GM19452 (cell line): ENCODE measurements around the gene CDC14C.
"Not testable (repeated sequence)": the region's sequence is repeated elsewhere in the genome, so short reads cannot be mapped to it uniquely, and the experiment has no call there.

Experiments
- ATAC-seq: cut with Tn5 transposase; IDR thresholded peaks from one replicate; pipeline ENCODE4 v1.9.1; 2021; ENCODE audit not compliant: unreplicated experiment

Gene CDC14C

DNA sequence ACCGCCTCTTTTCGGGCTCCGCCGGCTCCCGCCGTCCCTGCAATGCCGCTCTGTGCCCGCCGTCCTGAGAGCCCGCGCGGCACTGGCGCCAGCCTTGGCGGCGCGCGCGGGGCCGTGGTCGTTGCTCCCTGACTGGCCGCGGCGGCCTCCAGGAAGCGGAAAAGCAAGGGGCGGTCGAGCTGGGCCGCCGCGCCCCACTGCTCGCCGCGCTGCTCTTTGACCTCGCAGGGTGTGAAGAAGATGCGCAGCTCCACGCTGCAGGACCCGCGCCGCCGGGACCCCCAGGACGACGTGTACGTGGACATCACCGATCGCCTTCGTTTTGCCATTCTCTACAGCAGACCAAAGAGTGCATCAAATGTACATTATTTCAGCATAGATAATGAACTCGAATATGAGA, at the start of gene CDC14C:
CDC14C (plus strand) TSS at position 115 of the 400 bp plus-strand sequence; CDS start at position 241, 126 bp downstream.
- ATAC-seq: no peak

DNA sequence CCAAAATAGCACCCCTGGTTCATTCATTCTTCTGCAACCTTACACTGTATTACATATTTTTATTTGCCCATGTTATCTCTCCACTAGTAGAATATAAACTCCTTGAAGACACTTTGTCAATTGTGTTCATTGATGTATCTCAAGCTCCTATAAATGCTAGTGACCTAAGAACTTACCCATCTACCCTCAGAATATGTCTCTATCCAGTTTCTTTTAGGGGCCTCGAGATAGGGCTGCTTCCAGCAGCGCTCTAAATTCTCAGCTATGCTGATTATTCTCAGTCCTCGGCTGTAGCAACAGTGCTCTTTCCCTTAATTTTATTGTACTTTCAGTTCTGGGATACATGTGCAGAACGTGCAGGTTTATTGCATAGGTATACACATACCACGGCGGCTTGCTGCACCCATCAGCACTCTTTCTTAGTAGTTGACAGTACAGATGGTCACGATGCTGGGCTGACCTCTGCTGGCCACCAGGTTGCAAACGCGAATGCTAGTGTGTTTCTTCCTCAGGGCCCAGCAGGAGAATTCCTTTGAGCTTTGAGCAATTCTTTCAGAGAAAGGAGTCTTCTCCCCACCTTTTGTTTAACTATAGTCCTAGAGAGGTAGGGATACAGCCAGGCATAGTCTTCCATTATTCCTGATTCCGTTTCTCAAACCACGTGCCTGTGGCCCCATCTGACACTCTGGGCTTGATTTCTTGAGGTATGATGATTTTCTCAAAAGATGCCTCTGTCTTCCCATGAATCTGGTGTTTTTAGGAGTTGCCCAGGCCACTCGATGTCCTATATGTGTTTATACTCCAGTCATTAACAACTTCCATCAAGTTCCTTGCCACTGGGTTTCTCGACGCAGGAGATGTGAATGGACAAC, 49.1 kb upstream of the CDC14C start:
- ATAC-seq: no peak

DNA sequence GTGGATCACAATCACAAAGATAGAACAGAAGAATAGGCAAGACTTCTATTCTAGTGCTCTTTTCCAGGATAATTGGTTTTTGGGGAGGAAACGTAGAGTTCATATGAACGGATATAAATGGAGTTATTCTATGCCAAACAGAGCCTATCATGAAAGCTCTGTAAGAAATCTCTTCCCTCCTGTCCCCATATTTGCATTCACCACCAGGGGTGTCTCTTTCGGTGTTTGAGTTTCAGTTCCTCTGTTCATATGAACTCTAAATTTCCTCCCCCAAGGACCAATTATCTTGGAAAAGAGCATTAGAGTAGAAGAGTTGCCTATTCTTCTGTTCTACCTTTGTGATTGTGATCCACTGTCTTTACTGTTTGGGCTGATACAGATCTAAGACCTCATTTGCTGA, 48.3 kb upstream of the CDC14C start:
- ATAC-seq: no peak

DNA sequence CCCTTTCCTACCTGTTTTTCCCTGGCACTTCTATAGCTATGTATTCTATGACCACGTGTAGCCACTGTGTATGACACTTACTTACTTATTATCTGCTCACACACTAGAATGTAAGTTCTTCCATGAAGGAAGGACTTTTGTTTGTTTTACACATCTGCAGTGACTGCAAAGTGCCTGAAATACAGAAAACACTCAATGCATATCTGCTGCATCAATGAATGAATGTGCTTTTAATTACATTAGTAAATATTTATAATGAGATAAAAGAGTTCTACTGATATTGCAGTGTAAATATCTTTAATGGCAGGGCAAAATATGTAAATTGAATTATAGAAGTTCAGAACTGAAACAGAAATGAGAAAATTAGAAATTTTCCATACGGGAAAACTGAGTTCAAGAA, 43.5 kb upstream of the CDC14C start:
- ATAC-seq: no peak

DNA sequence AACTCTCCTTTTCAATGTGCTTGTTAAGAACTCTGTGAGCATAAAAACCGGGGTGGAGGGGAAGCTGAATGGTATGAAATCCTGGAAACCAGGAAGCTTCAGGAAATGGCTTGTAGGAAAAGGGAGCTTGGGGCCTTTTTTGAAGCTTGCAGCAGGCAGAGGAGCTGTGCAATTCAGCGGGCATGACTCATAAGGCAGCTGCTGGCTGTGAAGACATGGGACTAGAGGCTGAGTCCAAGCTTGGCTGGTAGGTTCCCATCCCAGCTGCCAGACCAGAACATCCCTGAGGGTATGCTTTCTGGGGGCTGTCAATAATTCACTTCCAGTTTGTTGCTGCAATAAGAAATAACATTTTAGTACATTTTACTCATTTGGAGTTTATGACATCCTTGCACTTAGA, 36.8 kb upstream of the CDC14C start:
- ATAC-seq: no peak

DNA sequence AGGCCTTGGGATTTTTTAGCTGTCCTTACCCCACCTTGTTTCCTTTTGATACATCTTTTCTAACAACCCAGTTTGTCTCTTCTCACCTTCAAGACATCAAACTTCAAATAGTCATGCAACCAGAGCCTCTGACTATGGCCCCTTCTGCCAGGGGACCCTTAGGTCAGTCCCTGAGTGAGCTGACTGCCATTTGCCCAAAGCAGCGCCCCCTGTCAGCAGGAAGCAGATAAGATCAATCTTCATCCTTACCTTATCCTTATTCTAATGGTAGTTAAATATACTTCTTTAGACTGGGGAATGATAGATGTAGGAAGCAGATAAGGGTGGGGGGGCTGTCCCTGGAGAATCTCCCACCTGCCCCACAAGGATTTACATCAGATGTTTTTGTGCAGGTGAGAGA, 29.8 kb upstream of the CDC14C start:
- no peak for ATAC-seq

DNA sequence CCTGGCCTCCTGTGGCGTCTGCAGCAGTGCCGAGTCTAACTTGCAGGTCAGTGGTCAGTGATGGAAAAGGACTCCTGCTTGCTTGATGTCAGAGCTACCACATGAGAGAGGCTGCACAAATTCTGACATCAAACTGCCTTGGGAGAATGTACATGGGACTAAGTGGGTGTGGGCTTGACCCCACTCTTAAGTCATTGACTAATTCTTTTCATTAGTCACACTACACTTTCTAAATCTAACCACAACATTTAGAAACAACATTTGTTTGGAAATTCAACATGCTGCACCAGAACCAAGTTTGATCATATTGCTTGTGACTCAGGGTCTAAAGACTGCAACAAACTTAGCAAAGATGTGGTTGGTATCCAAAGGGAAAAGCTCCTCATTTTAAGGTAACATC, 24.4 kb upstream of the CDC14C start:
- ATAC-seq: no peak

DNA sequence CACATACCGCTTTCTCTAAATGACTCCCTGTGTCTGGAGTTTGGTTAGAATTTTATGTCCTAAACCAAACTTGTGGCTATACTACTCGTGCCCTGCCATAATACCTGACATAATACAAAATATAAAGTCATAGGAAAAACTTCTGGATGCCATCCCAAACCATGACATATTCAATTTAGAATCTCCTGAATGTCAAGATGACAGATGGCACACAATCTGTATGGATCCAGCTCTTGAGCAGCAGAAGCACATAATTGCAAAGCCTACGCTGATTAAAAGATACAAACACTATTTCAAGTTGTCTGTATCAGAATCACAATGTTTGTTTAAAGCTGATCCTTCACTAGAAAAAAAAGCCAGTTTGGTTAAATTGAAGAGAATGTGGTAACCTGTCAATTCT, 22.4 kb upstream of the CDC14C start:
- no peak for ATAC-seq

DNA sequence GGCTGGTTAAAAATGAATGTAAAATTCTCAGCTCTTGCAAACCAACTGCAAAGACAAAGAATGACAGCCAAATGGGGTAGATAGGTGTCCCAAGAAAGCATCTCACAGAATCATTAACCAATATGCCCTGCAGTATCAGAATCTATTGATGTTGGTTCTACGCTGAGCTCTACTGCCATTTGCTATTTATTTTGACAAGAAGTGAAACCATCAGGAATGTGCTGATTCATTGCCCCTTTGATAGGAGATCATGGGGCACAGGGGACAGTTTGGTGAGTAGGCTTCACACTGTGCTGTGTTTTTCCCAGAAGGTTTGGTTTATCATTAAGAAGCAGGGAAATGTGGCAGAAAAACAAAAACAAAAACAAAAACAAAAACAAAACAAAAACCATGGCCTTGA, 19.4 kb upstream of the CDC14C start:
- ATAC-seq: no peak

DNA sequence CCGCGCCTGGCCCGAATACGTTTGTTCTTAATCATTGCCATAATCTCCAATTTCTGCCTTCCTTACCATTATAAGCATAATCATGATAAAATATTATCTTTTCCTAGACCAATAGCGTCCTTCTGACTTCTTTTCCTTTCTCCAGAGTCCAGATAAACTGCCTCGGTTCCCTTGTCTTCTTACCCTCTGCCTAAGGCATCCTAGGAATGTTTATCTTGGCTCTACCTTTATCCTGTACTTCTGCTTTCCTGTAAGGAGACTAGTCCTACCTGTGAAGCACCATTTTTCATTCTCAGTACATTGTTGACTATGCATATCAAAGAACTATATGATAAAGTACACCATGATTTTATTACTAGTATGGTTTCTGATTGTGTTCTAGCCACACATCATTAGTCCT, 18.7 kb upstream of the CDC14C start:
- ATAC-seq: not testable (repeated sequence)

DNA sequence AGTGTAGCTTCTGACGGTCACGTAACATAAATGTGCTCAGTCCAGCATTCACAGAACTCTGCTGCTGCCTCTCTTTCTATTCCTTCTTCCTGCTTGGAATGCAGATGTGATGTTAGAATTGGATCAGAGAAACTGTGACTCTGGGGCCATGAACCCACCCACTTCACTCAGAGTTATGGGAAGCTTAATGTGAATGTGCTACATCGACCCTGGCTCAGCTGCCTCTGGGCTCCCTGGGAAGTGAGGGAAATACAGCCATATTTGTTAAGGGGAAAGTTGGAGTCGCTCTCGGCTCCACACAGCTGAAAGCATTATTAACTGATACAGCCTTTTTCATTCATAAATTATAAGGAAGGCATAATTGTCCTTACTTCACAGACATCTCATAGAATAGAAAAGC, 14.5 kb upstream of the CDC14C start:
- ATAC-seq: not testable (repeated sequence)

DNA sequence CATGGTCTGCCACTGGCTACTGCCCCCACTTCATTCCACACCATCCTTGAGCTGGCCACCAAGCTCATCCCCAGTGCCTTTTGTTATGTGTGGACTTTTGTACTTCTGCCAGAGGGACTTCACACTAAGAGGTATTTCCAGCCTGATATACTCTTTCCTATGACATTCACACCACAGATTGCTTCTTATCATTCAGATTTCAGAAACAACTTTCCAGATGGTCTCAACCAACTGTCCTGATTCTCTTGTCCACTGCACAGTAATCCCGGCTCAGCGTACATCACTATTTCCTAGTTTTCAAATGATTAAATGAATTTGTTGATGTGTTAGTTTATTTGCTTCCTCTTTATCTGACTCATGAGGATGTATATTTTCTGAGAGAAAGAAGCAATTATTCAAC, 7.1 kb downstream of the CDC14C start:
- no peak for ATAC-seq

DNA sequence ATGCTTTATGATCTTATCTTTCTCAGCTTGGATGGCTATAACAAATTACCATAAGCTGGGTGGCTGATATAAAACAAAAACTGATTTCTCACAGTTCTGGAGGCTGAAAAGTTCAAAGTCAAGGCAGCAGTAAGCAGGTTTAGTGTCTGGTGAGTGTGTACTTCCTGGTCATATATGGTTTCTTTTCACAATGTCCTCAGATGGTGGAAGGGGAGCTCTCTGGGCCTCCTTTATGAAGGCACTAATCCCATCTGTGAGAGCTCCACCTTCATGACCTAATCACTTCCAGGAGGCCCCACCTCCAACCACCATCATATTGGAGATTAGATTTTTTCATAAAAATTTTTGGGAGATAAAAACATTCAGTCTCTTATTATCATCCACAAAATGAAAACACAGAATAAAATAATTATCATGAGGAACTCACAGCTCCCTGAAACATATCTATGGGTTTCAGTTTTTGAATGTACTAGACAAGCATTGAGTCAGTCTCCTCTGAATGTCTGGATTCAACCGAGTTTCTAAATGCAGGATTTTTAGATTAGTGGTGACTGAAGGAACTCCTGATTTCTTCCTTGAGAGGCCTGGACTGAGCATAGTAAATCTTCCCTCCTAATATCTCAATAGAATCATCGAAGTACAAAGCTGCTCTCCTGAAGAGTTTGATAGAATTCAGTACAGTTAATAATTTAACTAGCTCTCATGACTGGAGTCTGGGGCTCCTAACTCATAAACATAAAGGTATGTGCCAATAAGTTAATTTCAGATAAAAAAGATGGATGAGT, 8.0 kb downstream of the CDC14C start:
- no peak for ATAC-seq

DNA sequence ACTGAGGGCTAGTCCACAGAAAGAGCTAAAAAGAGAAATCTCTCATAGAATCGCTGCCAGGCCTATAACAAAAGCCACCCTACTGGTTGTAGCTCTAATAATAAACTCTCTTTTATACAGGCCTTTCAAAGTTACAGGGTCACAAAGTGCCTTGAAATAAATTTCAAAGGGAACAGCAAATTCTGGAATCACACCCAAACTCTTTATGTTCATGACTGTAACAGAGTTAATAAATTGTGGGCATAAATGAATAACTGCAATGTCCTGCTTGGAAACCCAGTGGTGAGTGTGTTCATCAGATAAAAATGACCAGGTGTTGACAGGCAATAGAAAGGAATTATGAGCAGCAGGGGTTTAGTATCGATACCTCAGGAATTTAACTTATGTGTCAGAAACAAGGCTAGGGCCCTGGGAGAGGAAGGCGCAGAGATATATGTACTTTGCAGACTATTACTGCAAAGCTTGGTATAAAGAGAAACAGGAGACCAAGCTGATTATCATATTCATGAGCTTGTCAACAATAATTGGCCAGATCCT, 9.3 kb downstream of the CDC14C start:
- ATAC-seq: no peak

DNA sequence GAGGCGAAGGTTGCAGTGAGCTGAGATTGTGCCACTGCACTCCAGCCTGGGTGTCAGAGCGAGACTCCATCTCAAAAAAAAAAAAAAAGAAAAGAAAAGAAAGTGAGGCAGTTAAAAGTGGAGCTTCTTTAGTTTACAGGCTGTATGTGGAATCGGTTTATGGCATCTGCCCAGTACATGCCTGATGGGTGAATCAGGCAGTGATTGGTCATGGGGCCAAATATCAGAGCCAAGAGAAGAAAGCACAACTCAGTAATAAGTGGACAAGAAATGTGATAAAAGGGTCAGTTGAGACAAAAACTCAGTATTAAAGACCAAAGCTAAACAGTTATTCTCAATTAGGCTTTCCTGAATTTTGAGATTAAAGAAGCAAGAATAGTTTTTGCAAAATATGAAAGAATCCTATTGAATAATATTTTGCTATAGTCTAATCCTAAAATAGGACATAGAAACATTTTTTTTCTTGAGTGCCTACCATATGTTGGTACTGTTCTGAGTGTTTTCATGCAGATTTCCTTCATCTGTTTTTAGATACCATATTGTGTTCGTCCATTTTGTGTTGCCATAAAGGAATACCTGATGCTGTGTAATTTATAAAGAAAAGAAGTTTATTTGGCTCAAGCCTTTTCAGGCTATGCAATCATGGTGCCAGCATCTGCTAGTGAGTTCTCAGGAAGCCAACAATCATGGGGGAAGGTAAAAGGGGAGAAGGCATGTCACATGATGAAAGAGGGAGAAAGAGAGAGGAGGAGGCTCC, 14.4 kb downstream of the CDC14C start:
- no peak for ATAC-seq

DNA sequence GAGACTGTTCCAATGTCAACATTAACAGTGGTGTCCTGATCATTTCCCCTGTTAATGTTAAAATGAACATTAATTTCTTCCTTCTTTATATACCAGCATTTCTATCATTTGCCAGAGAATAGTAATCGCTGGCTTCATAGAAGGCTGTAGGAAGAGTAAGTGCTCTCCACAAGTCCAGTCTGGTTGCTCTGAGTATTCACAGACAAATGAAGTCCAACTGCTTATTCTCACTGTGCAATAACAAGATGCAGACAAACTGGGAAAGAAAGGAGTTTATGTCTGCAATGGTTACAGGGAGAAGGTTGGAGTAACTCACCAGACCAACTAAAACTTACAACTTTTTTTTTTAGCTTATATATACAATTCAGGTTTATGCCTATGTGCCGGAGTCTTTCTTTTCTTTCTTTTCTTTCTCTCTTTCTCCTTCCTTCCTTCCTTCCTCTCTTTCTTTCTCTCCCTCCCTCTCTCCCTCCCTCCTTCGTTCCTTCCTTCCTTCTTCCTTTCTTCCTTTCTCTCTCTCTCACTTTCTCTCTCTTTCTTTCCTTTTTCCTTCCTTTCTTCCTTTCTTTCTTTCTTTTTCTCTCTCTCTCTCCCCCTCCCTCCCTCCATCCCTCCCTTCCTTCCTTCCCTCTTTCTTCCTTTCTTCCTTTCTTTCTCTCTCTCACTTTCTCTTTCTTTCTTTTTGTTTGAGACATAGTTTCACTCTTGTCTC, 19.1 kb downstream of the CDC14C start:
- ATAC-seq: no peak

DNA sequence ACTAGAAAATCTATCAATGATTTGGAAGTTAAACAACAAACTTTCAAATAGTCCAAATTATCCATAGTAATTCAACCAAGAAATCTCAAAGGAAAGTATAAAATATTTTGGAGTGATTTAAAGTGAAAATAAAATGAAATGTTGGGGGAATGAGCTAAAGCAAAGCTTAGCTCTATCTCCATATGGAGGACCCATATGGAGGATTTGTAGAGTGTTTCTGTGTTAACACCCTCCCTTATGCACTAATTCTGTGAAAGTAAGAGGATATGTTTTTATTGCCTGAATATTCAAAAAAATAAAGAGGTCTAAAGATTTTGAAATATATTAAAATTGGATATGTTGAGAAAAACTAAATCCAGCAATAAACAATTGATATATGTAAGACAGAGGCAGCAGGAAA, 31.6 kb downstream of the CDC14C start:
- ATAC-seq: no peak

DNA sequence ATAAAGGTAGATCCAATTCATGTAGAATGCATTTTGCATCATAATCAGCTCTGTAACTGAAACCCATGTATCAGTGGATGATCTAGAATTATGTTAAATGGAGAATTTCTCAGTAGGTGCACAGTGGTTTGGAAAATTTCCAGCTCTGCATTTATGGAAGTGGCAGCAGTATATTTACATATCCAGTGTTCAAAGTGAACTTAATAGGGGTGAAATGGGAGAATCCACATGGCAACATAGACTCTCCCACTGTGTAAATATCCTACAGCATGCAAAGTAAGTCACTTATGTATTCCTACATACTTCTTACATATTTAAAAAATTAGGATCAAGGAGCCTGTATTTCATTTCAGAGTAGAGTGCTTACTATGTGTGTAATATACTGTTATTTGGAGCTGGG, 35.3 kb downstream of the CDC14C start:
- ATAC-seq: no peak

DNA sequence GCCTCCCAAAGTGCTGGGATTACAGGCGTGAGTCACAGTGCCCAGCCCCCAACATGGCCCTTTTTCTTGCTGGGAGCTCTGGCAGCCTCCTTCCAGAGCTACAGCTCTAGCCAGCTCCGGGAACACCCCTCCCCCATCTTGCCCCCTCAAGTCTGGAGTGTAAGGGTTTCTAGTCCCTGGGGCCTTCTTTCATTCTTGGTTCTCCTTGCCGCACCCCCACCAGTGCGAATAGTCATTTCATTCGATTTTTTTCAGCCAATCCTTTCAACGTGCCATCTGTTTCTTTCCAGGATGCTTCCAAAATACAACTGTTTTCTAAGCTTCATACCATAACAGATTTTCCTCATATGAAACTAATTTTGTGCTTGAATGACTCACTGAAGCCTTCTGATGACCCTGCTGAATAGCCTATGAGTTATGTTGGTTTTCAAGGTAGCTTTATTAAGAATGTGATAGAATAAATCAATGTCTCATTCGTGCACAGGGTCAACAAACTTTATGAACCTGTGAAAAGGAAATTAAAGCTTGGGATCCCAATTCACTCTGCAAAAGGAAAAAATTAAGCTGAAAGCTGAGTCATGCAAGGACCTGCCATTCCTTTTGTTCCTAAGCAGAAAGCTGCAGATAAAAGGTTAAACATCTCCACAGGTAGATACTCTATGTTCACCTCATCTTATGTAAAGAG, 38.6 kb downstream of the CDC14C start:
- ATAC-seq: no peak

DNA sequence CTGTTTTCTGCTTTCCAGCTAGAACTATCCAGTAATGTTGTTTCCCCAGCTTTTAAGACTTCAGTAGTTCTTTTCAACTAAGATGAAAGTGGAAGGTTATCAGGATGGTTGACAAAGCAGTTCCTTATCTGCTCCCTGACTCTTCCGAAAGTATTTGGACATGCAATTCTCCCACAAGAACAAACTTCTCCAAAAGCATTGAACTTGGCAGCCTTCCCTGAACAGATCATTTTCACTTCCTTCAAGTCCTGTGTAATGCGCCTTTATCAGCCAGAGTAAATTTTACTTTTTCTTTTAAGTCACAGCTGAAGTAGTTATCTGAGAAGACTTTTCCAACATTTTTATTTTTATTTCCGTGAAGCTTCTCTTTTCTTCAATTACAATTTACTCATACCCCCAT, 39.7 kb downstream of the CDC14C start:
- no peak for ATAC-seq
